HFFc6 (cell line): ENCODE results near the gene CCDC92. TPM values are rescaled to one million over a fixed set of nuclear protein-coding genes. Genes with fewer than 3 reads are reported as not detected.
"Not testable (repeated sequence)": the region's sequence is repeated elsewhere in the genome, so short reads cannot be mapped to it uniquely, and the experiment has no call there.

ENCODE experiments used
- DNase-seq: peaks from one replicate; pipeline ENCODE4 v3.0.0-alpha.2; 2018
- H3K27ac Mint-ChIP-seq: 2 replicates; pipeline ENCODE4 v1.8.0; 2020; ENCODE audit warnings: mild to moderate bottlenecking, mixed read lengths
- H3K27me3 Mint-ChIP-seq: 2 replicates; pipeline ENCODE4 v1.8.0; 2021; ENCODE audit warnings: mild to moderate bottlenecking, moderate library complexity, mixed read lengths; ENCODE audit not compliant: insufficient read depth
- H3K36me3 Mint-ChIP-seq: 2 replicates; pipeline ENCODE4 v1.8.0; 2021; ENCODE audit warnings: low read depth, mixed read lengths
- H3K4me1 Mint-ChIP-seq: 2 replicates; pipeline ENCODE4 v1.8.0; 2020; ENCODE audit warnings: low read depth, mixed read lengths
- H3K4me3 Mint-ChIP-seq: 2 replicates; pipeline ENCODE4 v1.8.0; 2020; ENCODE audit warnings: mild to moderate bottlenecking, moderate library complexity, mixed read lengths
- H3K9me3 Mint-ChIP-seq: 2 replicates; pipeline ENCODE4 v1.8.0; 2020; ENCODE audit warnings: mild to moderate bottlenecking, mixed read lengths
- CTCF ChIP-seq: fragments of 200-600 bp; sonication (generic); IDR thresholded peaks from 2 replicates; pipeline ENCODE4 v1.5.0; 2021; ENCODE audit warnings: antibody characterized with exemption, mild to moderate bottlenecking
- total RNA-seq, 6 experiments: library from RNA; stranded (reverse); fragmentation: NEBNext Ultra II Directional; extraction: Animal tissue kit (Norgen Biotek cat#: 25700); gene quantifications; 2 replicates in 1 of 6; 3 replicates in 5 of 6; pipeline ENCODE4 v1.2.3, GENCODE V29; 2021

Gene CCDC92
- total RNA-seq, 6 experiments from 2014 or later = 48.3 to 55.1 (median 51.6) TPM

DNA sequence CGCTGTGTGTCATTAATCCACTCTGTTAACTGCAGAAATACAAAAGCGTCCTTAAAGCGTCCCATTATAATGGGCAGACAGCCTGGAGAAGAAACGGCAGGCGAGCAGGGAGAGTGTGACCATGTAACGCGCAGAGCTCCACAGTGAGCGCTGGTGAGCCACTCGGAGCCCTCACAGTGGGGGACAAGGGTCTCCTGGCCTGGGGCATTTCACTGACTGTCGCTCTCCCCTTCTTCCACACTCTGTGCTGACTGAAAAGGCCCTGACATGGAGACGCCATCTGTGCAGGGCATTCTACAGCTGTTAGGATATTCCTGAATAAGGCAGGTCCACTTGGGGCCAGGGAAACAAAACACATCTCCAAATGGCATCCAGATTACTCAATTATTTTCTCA, 24.2 kb downstream of the CCDC92 start:
- no peak overlapping the region for H3K27ac Mint-ChIP-seq
- H3K4me3 Mint-ChIP-seq = no peak overlapping the region
- TF ChIP-seq CTCF = no peak
- no peaks in the 10 kb centered on the region for H3K27me3 Mint-ChIP-seq
- no peaks in the 10 kb centered on the region for H3K9me3 Mint-ChIP-seq
- peaks cover 17% of the 10 kb centered on the region for H3K36me3 Mint-ChIP-seq
- no peak for DNase-seq
- peaks cover 24% of the 10 kb centered on the region for H3K4me1 Mint-ChIP-seq

DNA sequence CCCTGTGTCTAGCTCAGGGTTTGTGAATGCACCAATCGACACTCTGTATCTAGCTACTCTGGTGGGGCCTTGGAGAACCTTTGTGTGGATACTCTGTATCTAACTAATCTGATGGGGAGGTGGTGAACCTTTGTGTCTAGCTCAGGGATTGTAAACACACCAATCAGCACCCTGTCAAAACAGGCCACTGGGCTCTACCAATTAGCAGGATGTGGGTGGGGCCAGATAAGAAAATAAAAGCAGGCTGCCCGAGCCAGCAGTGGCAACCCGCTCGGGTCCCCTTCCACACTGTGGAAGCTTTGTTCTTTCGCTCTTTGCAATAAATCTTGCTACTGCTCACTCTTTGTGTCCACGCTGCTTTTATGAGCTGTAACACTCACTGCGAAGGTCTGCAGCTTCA, 25.1 kb downstream of the CCDC92 start:
- not testable (repeated sequence) for H3K4me3 Mint-ChIP-seq, H3K27ac Mint-ChIP-seq, H3K9me3 Mint-ChIP-seq, H3K27me3 Mint-ChIP-seq, DNase-seq
- peaks cover 22% of the 10 kb centered on the region for H3K36me3 Mint-ChIP-seq
- H3K4me1 Mint-ChIP-seq = peaks cover 22% of the 10 kb centered on the region

DNA sequence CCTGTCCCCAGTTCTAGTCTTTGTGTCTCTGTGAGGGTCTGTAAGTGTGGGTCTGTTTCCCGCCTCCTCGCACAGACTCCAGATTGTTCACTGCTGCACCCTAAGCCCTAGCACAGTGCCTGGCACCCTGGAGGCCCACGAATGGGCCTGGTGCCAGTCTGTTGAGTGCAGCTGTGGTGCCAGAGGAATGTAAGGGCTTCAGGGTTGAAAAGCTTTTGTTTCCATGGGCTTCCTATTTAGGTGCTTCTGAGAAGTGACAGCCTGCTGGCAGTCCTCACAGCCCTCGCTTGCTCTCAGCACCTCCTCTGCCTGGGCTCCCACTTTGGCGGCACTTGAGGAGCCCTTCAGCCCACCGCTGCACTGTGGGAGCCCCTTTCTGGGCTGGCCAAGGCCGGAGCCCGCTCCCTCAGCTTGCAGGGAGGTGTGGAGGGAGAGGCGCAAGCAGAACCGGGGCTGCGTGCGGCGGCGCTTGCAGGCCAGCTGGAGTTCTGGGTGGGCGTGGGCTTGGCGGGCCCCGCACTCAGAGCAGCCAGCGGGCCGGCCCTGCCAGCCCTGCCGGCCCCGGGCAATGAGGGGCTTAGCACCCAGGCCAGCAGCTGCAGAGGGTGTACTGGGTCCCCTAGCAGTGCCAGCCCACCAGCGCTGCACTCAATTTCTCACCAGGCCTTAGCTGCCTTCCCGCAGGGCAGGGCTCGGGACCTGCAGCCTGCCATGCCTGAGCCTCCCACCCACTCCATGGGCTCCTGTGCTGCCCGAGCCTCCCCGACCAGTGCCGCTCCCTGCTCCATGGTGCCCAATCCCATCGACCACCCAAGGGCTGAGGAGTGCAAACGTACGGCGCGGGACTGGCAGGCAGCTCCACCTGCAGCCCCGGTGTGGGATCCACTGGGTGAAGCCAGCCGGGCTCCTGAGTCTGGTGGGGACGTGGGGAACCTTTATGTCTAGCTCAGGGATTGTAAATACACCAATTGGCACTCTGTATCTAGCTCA, 25.8 kb downstream of the CCDC92 start:
- peaks cover 29% of the 10 kb centered on the region for H3K36me3 Mint-ChIP-seq
- not testable (repeated sequence) for H3K9me3 Mint-ChIP-seq

DNA sequence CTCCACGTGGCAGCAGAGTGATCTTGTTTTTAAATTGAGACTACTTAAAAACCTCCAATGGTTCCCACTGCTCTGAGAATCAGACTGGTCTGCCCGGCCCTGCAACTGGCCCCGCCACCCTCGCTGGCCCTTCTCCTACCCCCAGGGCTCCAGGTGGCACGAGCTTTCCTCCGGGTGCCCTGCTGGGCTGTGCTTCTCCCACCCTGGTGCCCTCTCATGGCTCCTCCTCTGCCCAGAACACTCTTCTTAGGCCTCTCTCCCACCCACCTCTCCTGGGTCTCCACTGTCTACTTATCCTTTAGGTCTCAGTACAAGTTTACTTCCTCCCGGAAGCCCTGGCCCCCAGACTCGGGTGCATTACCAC, 26.5 kb downstream of the CCDC92 start:
- TF ChIP-seq CTCF = no peak
- Mint-ChIP-seq H3K4me3 (no peak overlapping the region), H3K27me3 (no peaks in the 10 kb centered on the region), H3K27ac (no peak overlapping the region; the same call in 1 of the 2 replicates), H3K4me1 (peaks cover 18% of the 10 kb centered on the region), H3K9me3 (peaks cover 11% of the 10 kb centered on the region; the same call in 1 of the 2 replicates), H3K36me3 (peaks cover 36% of the 10 kb centered on the region)
- DNase-seq = no peak

More for the DNA sequence above, 25.8 kb downstream of the CCDC92 start:
- not testable (repeated sequence) for H3K4me3 Mint-ChIP-seq, DNase-seq, H3K27ac Mint-ChIP-seq, H3K27me3 Mint-ChIP-seq
- H3K4me1 Mint-ChIP-seq = peaks cover 22% of the 10 kb centered on the region

DNA sequence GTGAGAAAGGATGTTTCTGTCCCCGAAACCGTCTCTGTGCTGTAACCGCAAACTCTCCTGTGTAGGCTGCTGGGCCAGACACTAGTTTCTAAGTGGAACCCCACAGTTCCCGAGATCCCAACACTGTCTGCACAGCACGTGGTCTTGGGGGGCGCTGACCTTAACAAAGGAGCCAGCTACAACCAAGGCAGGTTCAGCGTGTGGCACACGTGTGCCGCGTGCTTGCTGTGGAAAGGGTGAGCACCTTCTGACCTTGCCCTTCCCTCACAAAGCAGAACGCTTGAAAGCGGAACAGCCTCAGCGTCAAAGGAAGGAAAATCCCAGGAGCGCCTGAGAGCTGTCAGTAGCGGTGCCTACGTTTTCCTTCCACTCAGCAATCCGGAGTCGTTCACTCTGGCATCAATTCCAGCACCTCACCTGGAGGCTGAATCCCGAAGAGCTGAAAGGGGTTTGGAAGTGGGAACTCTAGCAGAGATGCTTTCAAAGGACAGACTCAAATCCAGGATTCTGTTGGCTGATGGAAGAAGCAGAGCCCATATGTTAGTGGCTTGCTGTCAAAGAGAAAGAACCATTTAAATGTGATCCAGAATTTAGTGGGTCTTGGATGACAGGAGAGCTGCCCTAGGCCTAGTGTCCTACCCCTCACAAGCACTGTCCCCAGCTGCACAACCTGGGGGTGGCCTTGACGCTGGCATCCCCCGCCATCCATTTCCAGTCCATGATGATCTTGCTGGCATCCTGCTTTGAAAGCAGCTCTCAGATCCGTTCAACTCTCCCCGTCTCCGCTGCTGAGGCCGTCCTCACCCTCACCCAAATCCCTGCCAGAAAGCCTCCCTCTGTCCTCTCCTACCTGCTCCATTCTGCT, 27.1 kb downstream of the CCDC92 start:
- Mint-ChIP-seq H3K36me3 (peaks cover 38% of the 10 kb centered on the region), H3K27ac (no peak overlapping the region; the same call in 1 of the 2 replicates)
- no peak for TF ChIP-seq CTCF

GRCh38 chr12:123944696-123945095, 27.9 kb downstream of the CCDC92 start:
- TF ChIP-seq CTCF = no peak
- peaks cover 14% of the 10 kb centered on the region for H3K4me1 Mint-ChIP-seq
- H3K4me3 Mint-ChIP-seq = no peak overlapping the region

More for the DNA sequence above, 27.1 kb downstream of the CCDC92 start:
- Mint-ChIP-seq H3K9me3 (peaks cover 11% of the 10 kb centered on the region; the same call in 1 of the 2 replicates), H3K4me3 (no peak overlapping the region), H3K4me1 (peaks cover 14% of the 10 kb centered on the region), H3K27me3 (no peaks in the 10 kb centered on the region)
- DNase-seq = no peak

More at GRCh38 chr12:123944696-123945095, 27.9 kb downstream of the CCDC92 start:
- DNase-seq = no peak
- no peak overlapping the region for H3K27ac Mint-ChIP-seq
- no peaks in the 10 kb centered on the region for H3K27me3 Mint-ChIP-seq
- peaks cover 11% of the 10 kb centered on the region; the same call in 1 of the 2 replicates for H3K9me3 Mint-ChIP-seq
- H3K36me3 Mint-ChIP-seq = peaks cover 36% of the 10 kb centered on the region
